OCI-LY3 (cell line): ENCODE measurements around the gene SIGLEC9.

Experiments used
- H2AFZ ChIP-seq: fragments of 200-600, 300-600 bp; shearing (Covaris generic); 2 replicates; pipeline ENCODE4 v1.6.0; 2014; ENCODE audit warnings: antibody characterized with exemption, low read depth, low read length
- H3K27ac ChIP-seq: fragments of 200-600, 300-600 bp; sonication (generic); 2 replicates; pipeline ENCODE4 v1.5.1; 2014; ENCODE audit warnings: mild to moderate bottlenecking, low read length, moderate library complexity, mixed read lengths
- H3K27me3 ChIP-seq: fragments of 200-600, 300-600 bp; sonication (generic); 2 replicates; pipeline ENCODE4 v1.6.1; 2014; ENCODE audit warnings: low read depth, low read length, mixed read lengths
- H3K36me3 ChIP-seq: fragments of 200-600, 300-600 bp; sonication (generic); replicated peaks from 2 replicates; pipeline ENCODE3; 2014; ENCODE audit warnings: low read depth, low read length, mixed read lengths
- H3K4me1 ChIP-seq: fragments of 300-600, 200-600 bp; sonication (generic); 2 replicates; pipeline ENCODE4 v1.6.1; 2014; ENCODE audit warnings: low read length, mixed read lengths
- H3K4me2 ChIP-seq: fragments of 200-600, 300-600 bp; sonication (generic); 2 replicates; pipeline ENCODE4 v1.6.1; 2014; ENCODE audit warnings: low read length, mixed read lengths
- H3K4me3 ChIP-seq: fragments of 300-600, 200-600 bp; sonication (generic); 2 replicates; pipeline ENCODE4 v1.5.1; 2014; ENCODE audit warnings: antibody characterized with exemption, mild to moderate bottlenecking, low read length, moderate library complexity
- H3K79me2 ChIP-seq: fragments of 300-600, 200-600 bp; shearing (Covaris generic); 2 replicates; pipeline ENCODE4 v1.6.1; 2014; ENCODE audit warnings: mild to moderate bottlenecking, low read length, mixed read lengths
- H3K9ac ChIP-seq: fragments of 300-600, 200-600 bp; shearing (Covaris generic); 2 replicates; pipeline ENCODE4 v1.6.0; 2014; ENCODE audit warnings: mild to moderate bottlenecking, low read length, moderate library complexity
- H3K9me3 ChIP-seq: fragments of 200-600, 300-600 bp; shearing (Covaris generic); 2 replicates; pipeline ENCODE4 v1.6.1; 2014; ENCODE audit warnings: low read length, mixed read lengths; ENCODE audit not compliant: insufficient read depth
- H4K20me1 ChIP-seq: fragments of 200-600, 300-600 bp; sonication (generic); 2 replicates; pipeline ENCODE4 v1.6.1; 2016; ENCODE audit warnings: low read length, mixed read lengths; ENCODE audit not compliant: insufficient read depth
- EZH2phosphoT487 ChIP-seq: fragments of 200-600 bp; shearing (Covaris generic); IDR thresholded peaks from 2 replicates; pipeline ENCODE4 v1.6.1; 2018; ENCODE audit warnings: antibody characterized with exemption, mixed run types, low read depth
- TF ChIP-seq, protein P1 (sequence below): fragments of 200-600, 300-600 bp; sonication (generic); IDR thresholded peaks from 2 replicates; pipeline ENCODE4 v1.5.1; 2014; ENCODE audit warnings: antibody characterized with exemption, low read length, low read depth

Gene SIGLEC9

DNA sequence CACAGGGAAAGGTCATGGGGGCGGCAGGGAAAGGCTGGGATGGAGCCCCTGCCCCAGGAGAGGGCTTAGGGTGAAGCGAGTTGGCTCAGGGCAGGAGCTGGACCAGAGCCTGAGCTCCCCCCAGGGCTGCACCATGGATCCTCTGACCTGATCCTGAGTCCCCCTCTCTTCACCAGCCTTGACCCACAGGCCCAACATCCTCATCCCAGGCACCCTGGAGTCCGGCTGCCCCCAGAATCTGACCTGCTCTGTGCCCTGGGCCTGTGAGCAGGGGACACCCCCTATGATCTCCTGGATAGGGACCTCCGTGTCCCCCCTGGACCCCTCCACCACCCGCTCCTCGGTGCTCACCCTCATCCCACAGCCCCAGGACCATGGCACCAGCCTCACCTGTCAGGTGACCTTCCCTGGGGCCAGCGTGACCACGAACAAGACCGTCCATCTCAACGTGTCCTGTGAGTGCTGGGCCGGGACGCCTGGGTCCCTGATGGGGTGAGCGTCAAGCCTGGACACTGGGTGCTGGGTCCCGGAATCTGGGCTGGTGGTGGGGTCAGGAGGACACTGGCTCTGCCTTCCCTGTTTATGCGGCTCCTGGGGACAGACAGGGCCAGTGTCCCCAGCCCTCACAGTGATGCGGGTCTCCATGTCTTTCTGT is 842 bp downstream of the SIGLEC9 start:
- no peaks in the 10 kb centered on the region for H3K79me2 ChIP-seq
- peaks cover 17% of the 10 kb centered on the region for H3K27me3 ChIP-seq
- no peak overlapping the region for H3K9ac ChIP-seq
- H4K20me1 ChIP-seq: no peaks in the 10 kb centered on the region
- H3K27ac ChIP-seq: no peak overlapping the region
- no peak overlapping the region for H3K4me2 ChIP-seq
- H3K4me1 ChIP-seq: peaks cover 5% of the 10 kb centered on the region
- no peak overlapping the region for H3K4me3 ChIP-seq
- TF ChIP-seq, protein P1, sequence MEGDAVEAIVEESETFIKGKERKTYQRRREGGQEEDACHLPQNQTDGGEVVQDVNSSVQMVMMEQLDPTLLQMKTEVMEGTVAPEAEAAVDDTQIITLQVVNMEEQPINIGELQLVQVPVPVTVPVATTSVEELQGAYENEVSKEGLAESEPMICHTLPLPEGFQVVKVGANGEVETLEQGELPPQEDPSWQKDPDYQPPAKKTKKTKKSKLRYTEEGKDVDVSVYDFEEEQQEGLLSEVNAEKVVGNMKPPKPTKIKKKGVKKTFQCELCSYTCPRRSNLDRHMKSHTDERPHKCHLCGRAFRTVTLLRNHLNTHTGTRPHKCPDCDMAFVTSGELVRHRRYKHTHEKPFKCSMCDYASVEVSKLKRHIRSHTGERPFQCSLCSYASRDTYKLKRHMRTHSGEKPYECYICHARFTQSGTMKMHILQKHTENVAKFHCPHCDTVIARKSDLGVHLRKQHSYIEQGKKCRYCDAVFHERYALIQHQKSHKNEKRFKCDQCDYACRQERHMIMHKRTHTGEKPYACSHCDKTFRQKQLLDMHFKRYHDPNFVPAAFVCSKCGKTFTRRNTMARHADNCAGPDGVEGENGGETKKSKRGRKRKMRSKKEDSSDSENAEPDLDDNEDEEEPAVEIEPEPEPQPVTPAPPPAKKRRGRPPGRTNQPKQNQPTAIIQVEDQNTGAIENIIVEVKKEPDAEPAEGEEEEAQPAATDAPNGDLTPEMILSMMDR: no peak
- no peaks in the 10 kb centered on the region for H3K9me3 ChIP-seq
- no peak overlapping the region for H2AFZ ChIP-seq
- H3K36me3 ChIP-seq: no peaks in the 10 kb centered on the region

DNA sequence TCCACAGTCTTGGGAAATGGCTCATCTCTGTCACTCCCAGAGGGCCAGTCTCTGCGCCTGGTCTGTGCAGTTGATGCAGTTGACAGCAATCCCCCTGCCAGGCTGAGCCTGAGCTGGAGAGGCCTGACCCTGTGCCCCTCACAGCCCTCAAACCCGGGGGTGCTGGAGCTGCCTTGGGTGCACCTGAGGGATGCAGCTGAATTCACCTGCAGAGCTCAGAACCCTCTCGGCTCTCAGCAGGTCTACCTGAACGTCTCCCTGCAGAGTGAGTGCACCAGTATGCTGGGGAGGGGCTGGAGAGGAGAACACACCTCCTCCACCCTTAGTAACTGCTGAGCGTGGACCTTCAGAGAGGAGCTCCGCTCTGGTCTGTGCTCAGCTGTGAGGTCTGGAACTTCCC is 2.3 kb downstream of the SIGLEC9 start:
- H3K27ac ChIP-seq: no peak overlapping the region
- no peaks in the 10 kb centered on the region for H3K9me3 ChIP-seq
- H3K4me1 ChIP-seq: peaks cover 7% of the 10 kb centered on the region
- peaks cover 22% of the 10 kb centered on the region for H3K27me3 ChIP-seq
- no peak overlapping the region for H3K4me2 ChIP-seq
- H3K79me2 ChIP-seq: no peaks in the 10 kb centered on the region
- H3K9ac ChIP-seq: no peak overlapping the region
- H3K36me3 ChIP-seq: no peaks in the 10 kb centered on the region
- no peak overlapping the region for H3K4me3 ChIP-seq
- TF ChIP-seq EZH2phosphoT487: no peak
- TF ChIP-seq, protein P1: no peak
- no peak overlapping the region for H2AFZ ChIP-seq
- no peaks in the 10 kb centered on the region for H4K20me1 ChIP-seq

DNA sequence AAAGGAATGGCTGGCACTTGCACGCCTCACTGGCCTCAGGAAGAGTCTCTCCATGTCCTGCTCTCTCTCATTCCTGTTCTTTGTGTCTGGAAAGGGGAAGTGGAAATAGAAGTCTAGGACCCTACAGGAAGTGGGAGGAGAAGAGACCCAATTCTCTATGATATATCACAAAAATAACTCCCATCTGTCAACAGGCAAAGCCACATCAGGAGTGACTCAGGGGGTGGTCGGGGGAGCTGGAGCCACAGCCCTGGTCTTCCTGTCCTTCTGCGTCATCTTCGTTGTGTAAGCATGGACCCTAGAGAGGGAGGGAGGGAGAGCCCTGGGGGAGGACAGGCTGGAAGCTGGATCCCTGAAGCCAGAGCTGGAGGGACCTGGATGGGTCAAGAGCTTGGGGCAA is 3.0 kb downstream of the SIGLEC9 start:
- H3K36me3 ChIP-seq: no peaks in the 10 kb centered on the region
- peaks cover 22% of the 10 kb centered on the region for H3K27me3 ChIP-seq
- no peak overlapping the region for H3K4me2 ChIP-seq
- H3K79me2 ChIP-seq: no peaks in the 10 kb centered on the region
- no peak overlapping the region for H3K27ac ChIP-seq
- no peak overlapping the region for H2AFZ ChIP-seq
- H3K4me1 ChIP-seq: peaks cover 8% of the 10 kb centered on the region
- H3K4me3 ChIP-seq: no peak overlapping the region
- no peak overlapping the region for H3K9ac ChIP-seq
- no peaks in the 10 kb centered on the region for H4K20me1 ChIP-seq
- H3K9me3 ChIP-seq: no peaks in the 10 kb centered on the region
- no peak for TF ChIP-seq EZH2phosphoT487
- TF ChIP-seq, protein P1: no peak

DNA sequence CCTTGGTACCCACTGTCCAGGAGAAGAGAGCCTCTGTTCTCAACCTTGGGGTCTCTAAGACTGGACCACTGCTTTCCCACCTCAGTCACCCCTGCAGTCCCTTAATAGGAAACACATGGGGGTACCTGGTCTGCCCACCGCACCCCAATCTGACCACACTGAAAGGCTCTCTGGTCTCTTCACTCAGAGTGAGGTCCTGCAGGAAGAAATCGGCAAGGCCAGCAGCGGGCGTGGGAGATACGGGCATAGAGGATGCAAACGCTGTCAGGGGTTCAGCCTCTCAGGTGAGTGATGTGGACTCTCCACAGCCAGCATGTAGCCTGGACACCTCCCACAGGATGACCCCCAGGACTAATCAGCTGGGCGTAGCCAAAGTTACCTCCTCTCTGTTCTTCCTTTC is 3.5 kb downstream of the SIGLEC9 start:
- no peak overlapping the region for H3K9ac ChIP-seq
- no peak overlapping the region for H3K27ac ChIP-seq
- no peaks in the 10 kb centered on the region for H3K9me3 ChIP-seq
- H3K36me3 ChIP-seq: no peaks in the 10 kb centered on the region
- no peaks in the 10 kb centered on the region for H4K20me1 ChIP-seq
- no peak overlapping the region for H3K4me2 ChIP-seq
- no peak for TF ChIP-seq EZH2phosphoT487
- TF ChIP-seq, protein P1: no peak
- no peak overlapping the region for H3K4me3 ChIP-seq
- no peak overlapping the region for H2AFZ ChIP-seq
- peaks cover 8% of the 10 kb centered on the region for H3K4me1 ChIP-seq
- H3K79me2 ChIP-seq: no peaks in the 10 kb centered on the region
- H3K27me3 ChIP-seq: peaks cover 22% of the 10 kb centered on the region
